Measurements from ENCODE around the gene TTLL10.

TTLL10 gene

DNA sequence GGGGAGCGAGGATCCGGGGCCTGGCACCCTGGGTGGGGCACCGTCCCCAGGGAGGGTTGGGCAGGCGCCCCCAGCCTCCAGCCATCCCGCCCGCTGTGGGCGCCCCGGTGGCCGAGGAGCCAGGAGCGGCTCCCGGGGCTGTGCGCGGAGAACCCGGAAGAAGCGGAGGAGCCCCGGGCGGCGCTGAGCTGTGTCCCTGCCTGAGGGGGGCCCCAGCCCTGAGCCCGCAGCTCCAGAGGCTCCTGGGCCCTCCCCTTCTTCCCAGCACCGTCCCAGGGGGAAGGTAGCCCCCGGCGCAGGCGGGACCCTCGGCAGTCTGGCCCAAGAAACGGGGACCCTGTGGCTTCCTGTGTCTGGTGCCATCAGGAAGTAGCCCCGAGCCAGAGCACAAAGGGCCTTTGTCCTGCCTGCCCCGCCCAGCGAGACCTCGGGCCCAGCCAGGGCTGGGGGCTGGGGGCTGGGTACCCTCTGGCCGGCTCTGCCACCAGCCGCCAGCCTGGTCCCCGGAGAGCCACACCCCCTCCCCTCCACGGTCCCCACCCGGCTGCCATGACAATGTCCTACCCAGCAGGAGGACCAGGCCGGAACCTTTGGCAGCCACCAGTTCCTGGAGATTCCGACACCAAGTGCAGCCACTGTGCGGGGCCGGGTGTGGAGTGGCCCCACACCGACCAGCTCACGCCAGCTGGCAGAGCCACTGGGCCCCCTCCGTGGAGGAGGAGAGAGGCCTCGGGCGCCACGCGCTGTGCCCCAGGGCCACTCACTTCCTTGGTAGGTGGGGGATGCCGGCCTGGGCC is 15.6 kb upstream of the TTLL10 start:
- DNase-seq: no peak

DNA sequence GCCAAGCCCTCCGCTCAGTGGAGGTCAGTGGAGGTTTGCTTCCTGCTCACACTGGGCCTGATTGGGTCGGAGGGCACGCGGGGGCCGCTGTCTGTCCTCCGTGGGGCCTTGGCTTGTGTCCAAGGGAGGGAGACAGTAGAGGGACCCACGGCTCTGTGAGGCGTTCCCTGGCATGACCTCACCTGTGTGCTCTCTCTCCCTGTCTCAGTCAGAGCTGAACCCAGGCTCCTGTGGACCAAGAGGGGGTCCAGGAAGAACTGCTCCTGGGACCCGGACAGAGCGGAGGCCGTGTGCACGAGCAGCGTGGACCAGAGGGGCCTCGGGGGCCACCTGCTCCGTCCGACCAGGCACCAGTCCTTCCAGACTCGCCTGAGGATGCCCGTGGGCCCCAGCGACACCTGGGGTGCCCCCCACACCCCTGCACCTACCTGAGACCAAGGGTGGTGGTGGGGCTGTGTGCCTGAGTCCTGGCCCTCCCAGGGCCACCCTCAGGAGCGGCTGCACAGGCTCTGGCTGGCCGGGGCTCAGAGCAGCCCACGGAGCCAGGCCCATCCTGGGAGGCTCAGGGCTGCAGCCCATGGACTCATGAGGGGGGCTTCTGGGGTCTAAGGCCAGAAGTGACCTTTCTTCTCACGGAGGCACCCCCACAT is 13.3 kb upstream of the TTLL10 start:
- no peak for DNase-seq

- no peak for DNase-seq
These were observed 12.5 kb upstream of the TTLL10 start for GRCh38 chr1:1161078-1161682.

GRCh38 chr1:1161683-1162079 is 12.0 kb upstream of the TTLL10 start:
- DNase-seq: no peak

GRCh38 chr1:1162597-1163537 is 10.8 kb upstream of the TTLL10 start:
- DNase-seq: no peak

DNA sequence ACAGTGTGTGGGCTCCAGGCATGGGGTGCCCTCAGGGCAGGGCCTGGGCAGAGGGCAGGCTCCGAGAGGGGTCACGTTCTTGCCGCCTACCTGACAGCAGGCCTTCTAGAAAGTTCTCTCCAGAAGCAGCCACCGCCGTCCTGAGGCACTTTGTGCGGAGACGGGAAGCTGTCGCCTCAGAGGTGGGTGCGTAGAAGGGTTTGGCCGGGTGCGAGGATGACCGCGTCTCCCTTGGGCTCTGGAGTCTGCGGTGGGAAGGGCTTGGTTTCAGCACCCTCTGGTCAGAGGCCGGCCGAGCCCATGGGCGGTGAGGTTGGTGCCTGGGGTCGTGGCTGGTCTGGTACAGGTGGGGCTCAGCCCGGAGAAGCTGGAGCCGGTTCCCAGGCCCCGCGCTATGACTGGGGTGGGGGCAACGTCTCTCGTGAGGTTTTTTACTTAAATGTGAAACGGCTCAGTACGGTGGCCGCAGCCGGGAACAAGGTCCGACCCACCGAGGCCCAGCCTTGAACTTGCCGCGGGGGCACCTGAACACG is 10.1 kb upstream of the TTLL10 start:
- no peak for DNase-seq

- no peak for DNase-seq
These were observed 9.3 kb upstream of the TTLL10 start for GRCh38 chr1:1164361-1164700.

- DNase-seq: no peak
These were observed 8.8 kb upstream of the TTLL10 start for GRCh38 chr1:1164701-1165451.

DNA sequence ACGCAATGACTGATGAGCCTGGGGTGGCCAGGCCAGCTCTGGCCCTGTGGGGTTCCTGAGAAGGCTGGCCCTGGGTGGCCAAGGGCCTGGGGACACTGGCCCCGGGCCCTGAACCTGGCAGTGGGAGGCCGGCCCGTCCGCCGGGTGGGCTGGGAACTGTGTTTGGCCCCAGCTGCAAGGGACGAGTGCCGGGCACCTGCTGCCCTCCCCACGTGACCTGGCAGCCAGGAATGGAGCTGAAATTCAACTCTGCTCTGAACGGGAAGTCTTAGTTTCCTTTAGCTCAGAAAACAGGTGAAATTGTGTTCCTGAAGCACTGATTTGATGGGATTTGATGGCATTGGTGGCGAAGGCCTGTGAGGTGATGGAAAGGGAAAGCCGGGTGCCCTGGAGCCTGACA is 8.2 kb upstream of the TTLL10 start:
- DNase-seq: no peak

- DNase-seq: no peak
These were observed 7.7 kb upstream of the TTLL10 start for GRCh38 chr1:1165900-1166421.

GRCh38 chr1:1166642-1167397 is 6.9 kb upstream of the TTLL10 start:
- DNase-seq: no peak

DNA sequence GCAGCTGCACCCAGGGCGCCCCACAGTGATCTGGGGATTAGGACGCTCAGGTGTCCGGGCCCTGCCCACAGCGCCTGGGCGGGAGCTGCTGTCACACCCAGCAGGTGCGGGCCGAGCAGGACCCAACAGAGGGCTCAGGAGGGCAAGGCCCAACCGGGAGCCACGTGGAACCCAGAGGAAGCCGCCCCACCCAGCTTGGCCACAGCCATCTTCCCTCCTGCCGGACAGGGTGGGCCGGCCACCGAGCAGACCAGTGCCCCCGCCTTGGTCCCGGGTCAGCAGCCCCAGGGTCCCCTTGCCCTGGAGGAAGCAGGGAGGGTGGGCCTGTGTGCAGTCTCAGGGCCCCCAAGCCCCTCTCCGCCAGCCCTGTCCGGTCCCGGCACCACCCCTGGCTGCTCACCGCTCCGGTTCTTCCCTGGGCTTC is 6.3 kb upstream of the TTLL10 start:
- DNase-seq: no peak

- no peak for DNase-seq
These were observed 5.7 kb upstream of the TTLL10 start for GRCh38 chr1:1167841-1168450.

DNA sequence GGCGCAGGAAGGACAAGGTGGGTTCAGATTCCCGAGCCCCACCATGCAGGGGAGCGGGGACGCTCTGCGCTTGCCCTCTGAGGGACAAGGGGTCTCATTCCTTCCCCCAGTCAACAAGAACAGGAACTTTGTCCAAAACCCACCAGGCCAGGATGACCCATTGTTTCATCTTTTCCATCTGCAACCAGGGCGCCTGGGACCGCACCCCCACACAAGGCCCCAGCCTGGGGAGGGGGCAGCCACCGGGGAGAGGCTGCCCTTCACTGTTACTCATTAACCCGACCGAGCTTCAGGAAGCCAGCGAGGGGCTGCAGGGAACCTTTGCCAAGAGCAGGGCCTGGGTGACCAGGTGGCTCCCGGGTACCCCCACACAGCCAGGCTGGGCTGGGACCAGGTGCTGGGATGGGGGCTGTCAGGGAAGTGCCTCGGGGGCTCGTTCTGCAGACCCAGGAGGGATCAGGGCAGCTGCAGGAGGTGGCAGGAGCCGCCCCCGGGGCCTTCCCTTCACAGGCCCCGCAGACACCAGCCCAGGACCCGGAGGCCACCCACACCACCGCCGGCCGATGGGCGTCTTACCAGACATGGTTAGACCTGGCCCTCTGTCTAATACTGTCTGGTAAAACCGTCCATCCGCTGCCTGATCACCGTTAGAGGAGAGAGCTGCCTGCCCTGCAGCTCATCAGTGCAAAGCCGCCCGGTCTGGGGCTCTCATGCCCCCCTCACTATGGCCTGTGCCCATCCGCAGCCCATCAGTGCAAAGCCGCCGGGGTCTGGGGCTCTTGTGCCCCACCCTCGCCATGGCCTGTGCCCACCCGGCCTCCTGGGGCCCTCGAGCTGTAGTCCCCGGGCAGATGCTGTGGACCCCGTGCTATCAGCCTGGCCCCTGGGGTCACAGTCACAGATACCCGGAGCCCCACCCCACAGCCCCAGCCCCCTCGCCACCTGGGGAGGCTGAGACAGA is 4.9 kb upstream of the TTLL10 start:
- no peak for DNase-seq

GRCh38 chr1:1169429-1170214 is 4.1 kb upstream of the TTLL10 start:
- no peak for DNase-seq

GRCh38 chr1:1170215-1171091 is 3.2 kb upstream of the TTLL10 start:
- no peak for DNase-seq

GRCh38 chr1:1171161-1171545 is 2.5 kb upstream of the TTLL10 start:
- no peak for DNase-seq
